CD4-positive, alpha-beta T cell treated with Interleukin-15 for 4 hours (primary cell): ENCODE results near the gene SPDYE6.
"Not testable (repeated sequence)": the region's sequence is repeated elsewhere in the genome, so short reads cannot be mapped to it uniquely, and the experiment has no call there.

ENCODE experiments used
- DNase-seq: peaks from one replicate; pipeline ENCODE4 v3.0.0-alpha.2; 2020; ENCODE audit warnings: low spot score

SPDYE6 gene

DNA sequence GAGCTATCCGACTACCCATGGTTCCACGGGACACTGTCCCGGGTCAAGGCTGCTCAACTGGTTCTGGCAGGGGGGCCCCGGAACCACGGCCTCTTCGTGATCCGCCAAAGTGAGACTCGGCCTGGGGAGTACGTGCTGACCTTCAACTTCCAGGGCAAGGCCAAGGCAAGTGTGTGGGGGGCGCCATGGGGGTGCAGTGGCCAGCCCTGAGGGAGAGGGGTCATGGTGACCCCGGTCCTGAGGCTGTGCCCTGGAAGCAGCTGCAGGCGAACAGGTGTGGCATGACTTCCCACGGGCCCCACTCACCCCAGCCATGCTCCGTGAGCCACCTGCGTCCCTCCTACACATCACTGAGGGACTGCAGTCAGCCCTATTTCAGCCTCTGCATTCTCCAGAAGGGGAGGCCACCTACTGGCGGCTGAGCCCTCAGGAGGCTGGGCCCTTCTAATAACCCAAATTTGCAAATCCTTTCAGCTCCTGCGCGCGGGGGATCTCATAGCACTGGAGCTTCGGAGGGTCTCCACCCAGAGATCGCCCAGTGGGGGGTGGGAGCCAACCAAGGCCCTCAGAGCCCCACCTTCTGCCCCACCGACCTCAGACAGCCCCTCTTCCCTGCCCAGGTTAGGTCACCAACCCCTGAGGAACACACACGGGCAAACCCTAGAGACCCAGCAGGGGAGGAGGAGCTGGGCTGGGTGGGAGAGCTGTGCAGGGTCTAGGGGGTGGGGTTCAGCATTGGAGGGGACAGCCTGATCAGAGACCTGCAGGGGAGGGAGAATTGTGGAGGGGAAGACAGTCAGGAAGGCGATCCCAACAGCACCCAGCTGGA, 38.8 kb downstream of the SPDYE6 start:
- no peak for DNase-seq

DNA sequence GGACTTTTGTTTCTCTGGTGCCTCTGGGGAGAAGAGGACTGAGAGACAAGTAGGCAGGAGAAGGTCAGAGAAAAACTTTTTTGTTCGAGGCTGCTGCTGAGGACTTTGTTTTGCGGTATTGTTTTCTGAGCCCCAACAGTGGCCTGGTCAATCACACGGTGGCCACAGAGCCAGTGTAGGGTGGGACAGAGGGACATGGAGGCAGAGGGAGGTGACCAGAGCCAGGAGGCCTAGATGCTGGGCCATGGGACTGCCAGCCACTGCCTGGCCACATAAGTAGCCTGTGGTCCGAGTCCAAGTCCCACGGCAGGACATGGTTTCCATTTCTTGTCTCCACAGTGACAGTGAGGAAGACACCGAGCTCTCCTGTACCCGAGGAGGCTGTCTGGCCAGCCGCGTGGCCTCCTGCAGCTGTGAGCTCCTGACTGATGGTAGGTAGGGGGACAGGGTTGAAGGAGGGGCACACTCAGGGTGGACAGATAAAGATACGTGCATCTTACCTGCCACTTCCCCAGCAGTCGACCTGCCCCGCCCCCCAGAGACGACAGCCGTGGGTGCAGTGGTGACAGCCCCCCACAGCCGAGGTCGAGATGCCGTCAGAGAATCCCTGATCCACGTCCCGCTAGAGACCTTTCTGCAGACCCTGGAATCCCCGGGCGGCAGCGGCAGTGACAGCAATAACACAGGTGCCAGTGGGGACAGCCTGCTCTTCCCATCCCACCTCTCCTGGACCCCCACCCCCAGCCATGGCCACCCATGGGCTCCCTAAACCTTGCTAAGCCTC, 42.1 kb downstream of the SPDYE6 start:
- no peak for DNase-seq

DNA sequence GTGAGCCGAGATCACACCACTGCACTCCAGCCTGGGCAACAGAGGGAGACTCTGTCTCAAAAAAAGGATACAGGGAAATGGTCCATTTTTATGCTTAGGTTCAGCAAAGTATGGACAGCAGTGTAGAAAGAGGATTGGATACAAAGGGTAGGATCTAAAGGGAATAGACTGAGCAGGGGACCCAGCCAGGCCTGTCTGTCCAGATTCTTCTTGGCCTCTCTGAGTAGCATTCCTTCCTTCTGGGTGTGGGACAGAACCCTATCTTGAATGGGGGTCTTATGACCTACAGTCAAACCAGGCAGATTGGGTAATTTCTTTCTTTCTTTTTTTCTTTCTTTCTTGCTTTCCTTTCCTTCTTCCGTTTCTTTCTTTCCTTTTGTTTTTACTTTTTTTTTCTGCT, 43.9 kb downstream of the SPDYE6 start:
- DNase-seq: no peak

DNA sequence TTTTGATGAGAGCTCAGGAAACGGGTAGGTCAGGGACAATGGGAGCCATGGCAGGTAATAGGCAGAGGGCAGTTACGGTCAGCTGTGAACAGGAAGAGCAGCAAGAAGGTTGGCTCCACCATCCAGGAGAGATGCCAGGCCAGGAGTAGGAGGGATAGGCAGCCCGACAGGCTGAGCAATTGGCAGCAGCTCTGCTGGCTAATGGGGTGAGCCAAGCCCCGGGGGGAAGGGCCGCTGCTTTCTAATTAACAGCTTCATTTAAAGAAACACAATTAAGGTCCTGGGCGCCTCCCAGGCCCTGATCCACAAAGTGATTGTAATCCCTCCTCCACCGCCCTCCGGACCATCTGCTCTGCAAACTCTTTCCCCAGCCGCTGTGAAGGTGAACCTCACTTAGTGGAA, 45.8 kb downstream of the SPDYE6 start:
- no peak for DNase-seq

DNA sequence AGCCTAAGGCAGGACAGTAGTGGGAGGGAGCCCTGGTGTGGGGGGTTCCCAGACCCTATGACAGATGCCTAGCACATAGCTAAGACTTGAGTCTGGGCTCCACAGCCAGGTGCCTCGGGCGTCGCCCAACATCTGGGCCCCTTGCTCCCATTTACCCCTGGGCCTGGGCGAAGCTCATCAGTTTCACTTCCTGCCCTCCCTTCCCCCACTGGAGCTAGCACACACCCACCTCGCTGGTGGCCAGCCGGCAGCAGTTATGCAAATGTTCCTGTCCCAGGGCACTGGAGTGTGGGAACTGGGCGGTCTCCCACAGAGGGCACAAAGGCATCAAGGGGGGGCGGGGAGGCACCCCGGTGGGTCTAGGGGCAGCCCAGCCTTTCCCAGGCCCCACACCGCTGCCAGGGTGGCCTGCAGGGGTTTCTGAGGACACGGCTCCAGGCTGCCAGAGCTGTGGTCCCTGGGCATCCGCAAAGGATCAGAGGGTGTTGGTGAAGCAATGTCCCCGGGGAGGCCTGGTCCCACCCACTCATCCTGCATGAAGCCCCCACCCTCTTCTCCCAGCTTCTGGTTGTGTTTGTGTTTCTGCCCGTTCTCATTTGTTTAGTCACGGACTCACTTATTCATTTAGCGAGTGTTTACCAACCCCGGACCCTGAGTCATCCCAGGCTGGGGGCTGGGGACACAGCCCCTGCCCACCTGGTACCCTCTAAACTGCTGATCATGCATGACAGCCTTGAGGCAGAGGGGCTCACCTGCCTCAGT, 49.1 kb downstream of the SPDYE6 start:
- DNase-seq: peak; percentile 32

DNA sequence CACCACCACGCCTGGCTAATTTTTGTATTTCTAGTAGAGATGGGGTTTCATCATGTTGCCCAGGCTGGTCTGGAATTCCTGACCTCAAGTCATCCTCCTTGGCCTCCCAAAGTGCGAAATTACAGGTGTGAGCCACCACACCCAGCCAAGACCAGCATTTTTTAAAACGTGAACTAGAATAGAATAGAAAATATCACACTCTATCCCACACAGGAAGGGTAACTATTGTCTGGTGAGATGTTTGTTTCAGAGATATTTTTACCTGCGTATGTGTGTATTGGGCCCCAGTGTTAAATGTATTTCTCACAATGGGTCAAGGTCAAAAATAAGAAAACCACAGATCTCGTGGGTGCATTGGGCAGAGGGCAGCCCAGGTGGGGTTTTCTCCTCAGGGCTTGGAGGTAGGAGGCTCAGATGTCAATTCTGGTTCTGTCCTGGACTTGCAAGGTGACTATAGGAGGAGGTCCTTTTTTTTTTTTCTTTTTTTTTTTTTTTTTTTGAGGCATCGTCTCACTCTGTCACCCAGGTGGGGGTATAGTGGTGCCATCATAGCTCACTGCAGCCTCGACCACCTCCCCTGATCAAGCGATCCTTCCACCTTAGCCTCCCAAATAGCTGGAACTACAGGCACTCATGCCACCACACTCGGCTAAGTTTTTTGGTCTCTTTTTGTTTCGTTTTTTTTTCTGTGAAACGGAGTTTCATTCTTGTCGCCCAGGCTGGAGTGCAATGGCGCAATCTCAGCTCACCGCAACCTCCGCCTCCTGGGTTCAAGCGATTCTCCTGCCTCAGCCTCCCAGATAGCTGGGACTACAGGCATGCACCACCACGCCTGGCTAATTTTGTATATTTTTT, 50.6 kb downstream of the SPDYE6 start:
- DNase-seq: no peak

DNA sequence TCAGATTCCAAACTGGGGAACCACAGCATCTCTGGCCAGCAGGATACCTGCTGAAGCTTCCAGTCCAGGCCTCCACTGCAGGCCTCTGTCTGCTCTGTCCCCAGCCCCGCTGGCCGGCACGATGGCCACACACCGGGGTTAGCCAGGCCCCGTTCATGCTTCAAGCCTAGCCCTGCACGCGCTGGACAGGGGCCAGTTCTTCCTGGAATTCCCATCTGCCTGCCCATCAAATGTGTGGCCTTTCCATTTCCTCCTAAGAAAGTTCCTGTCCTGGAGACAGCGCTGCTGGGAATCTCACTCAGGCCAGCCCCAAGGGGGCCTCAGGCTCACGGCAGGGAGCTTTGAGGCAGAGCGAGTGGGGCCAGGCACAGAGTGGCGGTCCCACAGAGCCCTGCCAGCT, 51.6 kb downstream of the SPDYE6 start:
- DNase-seq: no peak

DNA sequence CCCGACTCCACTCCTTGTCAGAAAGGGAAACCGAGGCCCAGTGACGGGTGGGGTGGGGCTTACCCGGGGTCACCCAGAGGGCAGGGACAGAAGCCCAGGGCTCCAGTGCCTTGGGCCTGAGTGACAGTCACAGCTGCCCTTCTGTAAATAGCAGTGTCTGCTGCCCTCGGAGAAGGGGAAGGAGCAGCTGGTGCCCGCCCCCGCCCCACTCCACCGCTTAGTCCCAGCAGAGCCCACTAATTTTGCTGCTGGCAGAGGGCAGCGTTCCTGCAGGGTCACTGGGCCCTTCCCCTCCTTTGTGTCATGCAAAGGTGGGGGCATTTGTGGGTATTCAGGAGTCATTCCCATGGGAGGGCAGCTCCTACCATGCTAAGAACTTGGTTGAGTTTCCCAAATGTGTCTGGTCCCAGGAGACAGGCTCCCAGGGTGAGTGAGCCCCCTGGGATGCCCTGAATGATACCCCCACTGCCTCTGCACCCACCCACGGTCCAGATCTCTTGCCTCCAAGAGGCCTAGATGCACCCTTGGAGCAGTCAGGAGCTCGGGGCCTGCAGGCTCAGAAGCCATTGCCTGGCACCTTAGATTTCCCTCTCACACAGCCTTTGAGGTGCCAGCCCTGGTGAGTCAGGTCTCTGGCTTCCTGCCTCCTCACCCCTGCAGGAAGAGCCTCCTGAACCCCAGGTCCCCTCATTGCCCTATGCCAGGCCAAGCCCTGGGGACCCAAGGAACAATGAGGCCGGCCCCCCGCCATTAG, 52.4 kb downstream of the SPDYE6 start:
- DNase-seq: no peak

DNA sequence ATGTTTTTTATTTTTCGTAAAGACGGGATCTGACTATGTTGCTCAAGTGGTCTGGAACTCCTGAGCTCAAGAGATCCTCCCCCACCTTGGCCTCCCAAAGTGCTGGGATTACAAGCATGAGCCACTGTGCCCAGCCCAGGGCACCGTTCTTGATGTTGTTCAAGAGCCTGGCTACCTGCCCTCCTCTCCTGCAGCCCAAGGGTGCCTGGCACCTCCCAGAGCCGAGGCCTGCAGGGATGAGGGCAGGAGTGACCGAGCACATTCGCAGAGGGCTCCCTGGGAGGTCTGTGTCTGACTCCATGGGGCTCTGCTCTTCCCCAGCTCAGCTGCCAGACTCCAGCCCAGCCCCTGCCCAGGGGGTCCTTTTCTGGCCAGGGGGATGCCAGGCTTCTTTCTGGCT, 54.2 kb downstream of the SPDYE6 start:
- no peak for DNase-seq

DNA sequence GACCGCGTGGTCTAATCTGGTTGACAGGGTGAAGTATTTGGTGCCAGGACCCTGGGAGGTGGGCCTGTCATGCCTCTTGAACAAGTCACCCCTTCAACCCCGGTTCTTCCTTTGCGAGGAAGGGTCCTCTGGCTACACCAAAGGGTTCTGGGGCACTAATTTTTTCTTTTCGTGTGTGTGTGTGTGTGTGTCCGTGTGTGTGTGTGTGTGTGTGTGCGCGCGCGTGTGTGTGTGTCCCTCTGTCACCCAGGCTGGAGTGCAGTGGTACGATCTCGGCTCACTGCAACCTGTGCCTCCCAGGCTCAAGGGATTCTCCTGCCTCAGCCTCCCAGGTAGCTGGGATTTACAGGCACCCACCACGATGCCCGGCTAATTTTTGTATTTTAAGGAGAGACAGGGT, 54.9 kb downstream of the SPDYE6 start:
- not testable (repeated sequence) for DNase-seq

DNA sequence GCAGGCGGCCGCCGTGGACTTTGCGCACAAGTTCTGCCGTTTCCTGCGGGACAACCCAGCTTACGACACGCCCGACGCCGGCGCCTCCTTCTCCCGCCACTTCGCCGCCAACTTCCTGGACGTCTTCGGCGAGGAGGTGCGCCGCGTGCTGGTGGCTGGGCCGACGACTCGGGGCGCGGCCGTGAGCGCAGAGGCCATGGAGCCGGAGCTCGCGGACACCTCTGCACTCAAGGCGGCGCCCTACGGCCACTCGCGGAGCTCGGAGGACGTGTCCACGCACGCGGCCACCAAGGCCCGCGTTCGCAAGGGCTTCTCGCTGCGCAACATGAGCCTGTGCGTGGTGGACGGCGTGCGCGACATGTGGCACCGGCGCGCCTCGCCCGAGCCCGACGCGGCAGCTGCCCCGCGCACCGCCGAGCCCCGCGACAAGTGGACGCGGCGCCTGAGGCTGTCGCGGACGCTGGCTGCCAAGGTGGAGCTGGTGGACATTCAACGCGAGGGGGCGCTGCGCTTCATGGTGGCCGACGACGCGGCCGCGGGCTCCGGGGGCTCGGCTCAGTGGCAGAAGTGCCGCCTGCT, 55.5 kb downstream of the SPDYE6 start:
- no peak for DNase-seq

DNA sequence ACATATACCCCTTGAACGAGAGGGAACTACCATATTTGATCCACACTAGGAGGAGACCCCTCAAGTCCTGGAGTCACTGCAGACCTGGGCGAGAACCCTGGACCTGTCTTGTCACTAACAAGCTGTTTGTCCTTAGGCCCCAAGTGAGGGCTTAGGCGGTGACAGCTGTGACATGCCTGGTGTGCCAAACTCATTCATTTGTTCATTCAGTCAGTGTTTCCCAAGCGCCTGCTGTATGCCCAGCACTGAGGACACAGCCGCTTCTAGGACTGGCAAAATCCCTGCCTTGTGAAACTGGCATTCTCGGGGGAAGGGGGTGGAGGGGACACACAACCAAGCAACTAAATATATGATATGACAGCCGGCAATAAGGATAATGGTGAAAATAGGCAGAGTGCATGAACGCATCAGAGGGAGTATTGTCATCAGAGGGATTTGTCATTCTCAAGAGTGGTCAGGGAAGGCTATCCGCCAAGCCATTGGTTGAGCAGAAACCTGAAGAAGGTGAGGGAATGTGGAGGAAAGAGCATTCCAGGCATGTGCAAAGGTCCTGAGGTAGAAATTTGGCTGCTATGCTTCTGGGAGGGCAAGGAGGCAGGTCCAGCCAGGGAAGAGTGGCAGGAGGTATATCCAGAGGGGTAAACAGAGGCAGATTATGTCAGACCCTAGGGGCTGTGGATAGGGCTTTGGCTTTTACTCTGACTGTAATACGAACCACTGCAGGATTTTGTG, 58.6 kb downstream of the SPDYE6 start:
- no peak for DNase-seq

DNA sequence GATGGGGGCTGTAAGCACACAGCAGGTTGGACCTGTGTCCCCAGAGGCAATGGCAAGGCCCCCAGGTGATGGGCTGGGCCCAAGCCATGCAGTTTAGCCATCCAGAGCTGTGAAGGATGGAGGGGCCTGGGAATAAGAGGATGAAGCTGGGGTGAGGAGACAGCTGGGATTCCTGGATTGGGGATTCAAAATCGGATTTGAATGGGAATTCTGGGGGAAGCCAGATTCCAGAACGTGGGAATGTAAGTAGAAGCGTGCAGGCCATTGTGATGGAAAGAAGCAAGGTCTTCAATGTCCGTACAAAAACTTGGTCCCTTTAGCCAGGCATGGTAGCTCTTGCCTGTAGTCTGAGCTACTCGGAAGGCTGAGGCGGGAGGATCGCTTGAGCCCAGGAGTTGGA, 59.7 kb downstream of the SPDYE6 start:
- no peak for DNase-seq

DNA sequence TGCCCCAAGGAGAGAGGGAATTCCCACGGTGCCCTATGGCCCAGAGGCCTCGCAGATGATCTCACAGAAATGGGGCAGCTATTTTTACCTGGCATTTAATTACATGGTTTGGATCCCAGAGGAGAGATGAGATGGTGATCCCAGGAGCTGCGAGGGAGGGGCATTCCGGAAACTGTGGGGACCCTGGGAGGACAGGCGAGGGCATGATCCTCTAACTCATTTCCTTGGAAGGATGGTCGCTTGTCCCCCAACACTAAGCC, 60.1 kb downstream of the SPDYE6 start:
- DNase-seq: no peak
